Osteoblast (primary cell): ENCODE data around the gene RRP36. TPM values are rescaled to one million over a fixed set of nuclear protein-coding genes. Genes with fewer than 3 reads are reported as not detected.
A peak's percentile ranks its signal among the peaks of the same experiment; 100 is the strongest.

Source experiments
- DNase-seq: peaks from one replicate; pipeline ENCODE4 v3.0.0; 2011; ENCODE audit warnings: low spot score, mixed read lengths; ENCODE audit not compliant: insufficient read length; ENCODE audit errors: missing footprints
- H2AFZ ChIP-seq: 2 replicates; pipeline ENCODE4 v1.6.0; 2011; ENCODE audit warnings: mild to moderate bottlenecking, low read length
- H3K27ac ChIP-seq: 2 replicates; pipeline ENCODE4 v1.5.1; 2011; ENCODE audit warnings: mild to moderate bottlenecking, low read depth, low read length, moderate library complexity
- H3K27me3 ChIP-seq: 2 replicates; pipeline ENCODE4 v1.6.0; 2012; ENCODE audit warnings: mild to moderate bottlenecking, control low read depth, inconsistent platforms, low read length, moderate library complexity; ENCODE audit not compliant: insufficient read depth
- H3K36me3 ChIP-seq: 2 replicates; pipeline ENCODE4 v1.5.1; 2011; ENCODE audit warnings: mild to moderate bottlenecking, low read length, control low read depth, moderate library complexity; ENCODE audit not compliant: insufficient read depth
- H3K4me1 ChIP-seq: 2 replicates; pipeline ENCODE4 v1.5.1; 2011; ENCODE audit warnings: mild to moderate bottlenecking, low read length, control low read depth, moderate library complexity; ENCODE audit not compliant: insufficient read depth
- H3K4me2 ChIP-seq: 2 replicates; pipeline ENCODE4 v1.6.0; 2011; ENCODE audit warnings: mild to moderate bottlenecking, low read length; ENCODE audit not compliant: insufficient read depth
- H3K4me3 ChIP-seq: fragments of 200-600 bp; sonication (generic); 3 replicates; pipeline ENCODE4 v1.5.1; 2012; ENCODE audit warnings: mild to moderate bottlenecking, low read length, inconsistent platforms; ENCODE audit not compliant: insufficient read depth
- H3K79me2 ChIP-seq: 2 replicates; pipeline ENCODE4 v1.6.0; 2012; ENCODE audit warnings: mild to moderate bottlenecking, low read length, control low read depth, inconsistent platforms; ENCODE audit not compliant: insufficient read depth
- H3K9me3 ChIP-seq: 2 replicates; pipeline ENCODE4 v1.5.1; 2011; ENCODE audit warnings: low read depth, low read length, control low read depth
- H4K20me1 ChIP-seq: 2 replicates; pipeline ENCODE4 v1.6.0; 2012; ENCODE audit warnings: mild to moderate bottlenecking, low read length, control low read depth; ENCODE audit not compliant: insufficient read depth
- CTCF ChIP-seq: IDR thresholded peaks from 2 replicates; pipeline ENCODE4 v1.5.1; 2011; ENCODE audit warnings: mild to moderate bottlenecking, low read depth, low read length, moderate library complexity; ENCODE audit errors: extremely low read depth
- total RNA-seq: library from RNA; depleted of rRNA; stranded (reverse); fragments of >200 nt; gene quantifications from 2 replicates; pipeline ENCODE4 v1.2.3, GENCODE V29; 2012

RRP36 gene
- total RNA-seq, 1 donor, result 84.0 TPM

GRCh38 chr6:43009124-43009523 is 12.3 kb upstream of the RRP36 start:
- H3K4me3 ChIP-seq, result no peak overlapping the region
- H3K79me2 ChIP-seq, result peaks cover 38% of the 10 kb centered on the region
- peak; percentile 62 for TF ChIP-seq CTCF
- DNase-seq, result peak; percentile 90
- peaks cover 10% of the 10 kb centered on the region for H3K4me1 ChIP-seq
- no peaks in the 10 kb centered on the region for H3K27me3 ChIP-seq
- H3K9me3 ChIP-seq, result no peaks in the 10 kb centered on the region
- H4K20me1 ChIP-seq, result peaks cover 7% of the 10 kb centered on the region
- H3K36me3 ChIP-seq, result peaks cover 57% of the 10 kb centered on the region
- H2AFZ ChIP-seq, result no peak overlapping the region
- H3K4me2 ChIP-seq, result no peak overlapping the region
- no peak overlapping the region for H3K27ac ChIP-seq

- Histone ChIP-seq H2AFZ (no peak overlapping the region), H3K79me2 (peaks cover 59% of the 10 kb centered on the region), H3K36me3 (peaks cover 53% of the 10 kb centered on the region), H3K4me2 (no peak overlapping the region), H4K20me1 (peaks cover 18% of the 10 kb centered on the region), H3K4me1 (peaks cover 22% of the 10 kb centered on the region), H3K27ac (no peak overlapping the region), H3K9me3 (no peaks in the 10 kb centered on the region), H3K27me3 (no peaks in the 10 kb centered on the region), H3K4me3 (no peak overlapping the region)
- TF ChIP-seq CTCF, result no peak
- DNase-seq, result no peak
Measured at GRCh38 chr6:43011207-43011606, 10.2 kb upstream of the RRP36 start.

- no peaks in the 10 kb centered on the region for H3K9me3 ChIP-seq
- peaks cover 29% of the 10 kb centered on the region for H4K20me1 ChIP-seq
- no peak overlapping the region for H2AFZ ChIP-seq
- no peaks in the 10 kb centered on the region for H3K27me3 ChIP-seq
- TF ChIP-seq CTCF, result no peak
- H3K27ac ChIP-seq, result no peak overlapping the region
- H3K4me2 ChIP-seq, result peak overlapping the region; percentile 95
- peak overlapping the region; percentile 98 for H3K4me3 ChIP-seq
- DNase-seq, result no peak
- peaks cover 28% of the 10 kb centered on the region for H3K4me1 ChIP-seq
- H3K79me2 ChIP-seq, result peaks cover 71% of the 10 kb centered on the region
- H3K36me3 ChIP-seq, result peaks cover 53% of the 10 kb centered on the region
Measured at GRCh38 chr6:43012364-43012763, 9.1 kb upstream of the RRP36 start.

- Histone ChIP-seq H3K4me2 (peak overlapping the region; percentile 95), H3K4me1 (peaks cover 28% of the 10 kb centered on the region), H2AFZ (peak overlapping the region; percentile 91), H3K79me2 (peaks cover 80% of the 10 kb centered on the region), H4K20me1 (peaks cover 34% of the 10 kb centered on the region), H3K4me3 (peak overlapping the region; percentile 98), H3K27ac (peak overlapping the region; percentile 57), H3K9me3 (no peaks in the 10 kb centered on the region), H3K27me3 (no peaks in the 10 kb centered on the region), H3K36me3 (peaks cover 53% of the 10 kb centered on the region)
- TF ChIP-seq CTCF, result no peak
- peak; percentile 83 for DNase-seq
Measured at GRCh38 chr6:43013097-43013842, 8.2 kb upstream of the RRP36 start.
